Peyer's patch (tissue), 4 donors: ENCODE results near the gene DNAJB12.

ENCODE experiments used
- POLR2A ChIP-seq, 2 donors: fragments of 450-650 bp; IDR thresholded peaks; one replicate each; pipeline ENCODE4 v1.5.1; 2017; ENCODE audit warnings: antibody characterized with exemption in 2 of 2, mild to moderate bottlenecking in 2 of 2, moderate library complexity in 2 of 2
- TF ChIP-seq, protein P1 (sequence below), 6 experiments: fragments of 450-650 bp in 4 of 6; fragments of 200-600 bp in 2 of 6; sonication (generic) in 1 of 6; IDR thresholded peaks; one replicate each; pipeline ENCODE4 v1.5.1; 2017 to 2019; ENCODE audit warnings: antibody characterized with exemption in 6 of 6, mild to moderate bottlenecking in 3 of 6, moderate library complexity in 1 of 6

DNA sequence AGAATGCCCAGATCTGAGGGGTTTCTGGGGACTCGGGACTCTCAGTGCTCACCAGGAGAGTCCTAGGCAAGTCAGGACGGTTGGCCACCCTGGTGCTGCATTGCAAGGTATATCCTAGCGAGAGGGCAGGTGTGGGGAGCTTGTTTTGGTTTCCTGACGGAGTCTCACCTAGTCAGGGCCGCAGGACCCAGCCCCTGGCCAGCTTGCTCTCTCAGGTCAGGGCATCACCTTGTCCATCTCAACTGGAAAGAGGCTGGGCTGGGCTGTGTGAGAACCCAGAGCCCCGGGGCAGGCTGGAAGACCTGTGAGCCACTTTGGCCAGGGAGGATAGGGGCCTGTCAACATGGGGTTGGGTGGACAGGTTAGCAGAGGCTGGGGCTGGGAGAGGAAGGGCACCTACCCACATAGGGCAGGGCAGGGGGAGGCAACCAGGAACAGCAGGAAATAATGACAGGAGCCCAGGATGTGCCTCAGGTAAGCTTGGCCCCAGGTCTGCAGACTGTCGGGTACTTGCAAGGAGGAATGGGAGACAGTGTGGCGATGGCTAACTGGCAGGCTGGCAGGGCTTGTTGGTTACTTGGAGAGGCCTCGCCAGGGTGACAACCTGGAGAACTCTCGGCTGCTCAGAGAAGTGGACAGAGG is 31.5 kb downstream of the DNAJB12 start:
- TF ChIP-seq, protein P1, sequence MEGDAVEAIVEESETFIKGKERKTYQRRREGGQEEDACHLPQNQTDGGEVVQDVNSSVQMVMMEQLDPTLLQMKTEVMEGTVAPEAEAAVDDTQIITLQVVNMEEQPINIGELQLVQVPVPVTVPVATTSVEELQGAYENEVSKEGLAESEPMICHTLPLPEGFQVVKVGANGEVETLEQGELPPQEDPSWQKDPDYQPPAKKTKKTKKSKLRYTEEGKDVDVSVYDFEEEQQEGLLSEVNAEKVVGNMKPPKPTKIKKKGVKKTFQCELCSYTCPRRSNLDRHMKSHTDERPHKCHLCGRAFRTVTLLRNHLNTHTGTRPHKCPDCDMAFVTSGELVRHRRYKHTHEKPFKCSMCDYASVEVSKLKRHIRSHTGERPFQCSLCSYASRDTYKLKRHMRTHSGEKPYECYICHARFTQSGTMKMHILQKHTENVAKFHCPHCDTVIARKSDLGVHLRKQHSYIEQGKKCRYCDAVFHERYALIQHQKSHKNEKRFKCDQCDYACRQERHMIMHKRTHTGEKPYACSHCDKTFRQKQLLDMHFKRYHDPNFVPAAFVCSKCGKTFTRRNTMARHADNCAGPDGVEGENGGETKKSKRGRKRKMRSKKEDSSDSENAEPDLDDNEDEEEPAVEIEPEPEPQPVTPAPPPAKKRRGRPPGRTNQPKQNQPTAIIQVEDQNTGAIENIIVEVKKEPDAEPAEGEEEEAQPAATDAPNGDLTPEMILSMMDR (IDR thresholded peaks at IDR 0.05), result no peak
- no peak for TF ChIP-seq POLR2A (IDR thresholded peaks at IDR 0.05)
